Fibroblast of peridontal ligament (primary cell): ENCODE data around the gene YIPF6.
"Not testable (repeated sequence)": the region's sequence is repeated elsewhere in the genome, so short reads cannot be mapped to it uniquely, and the experiment has no call there.

ENCODE experiments used
- DNase-seq: peaks from one replicate; pipeline ENCODE4 v3.0.0-alpha.2; 2010; ENCODE audit errors: extremely low read depth

YIPF6 gene

GRCh38 chrX:68506649-68507048 is 7.8 kb downstream of the YIPF6 start:
- no peak for DNase-seq

GRCh38 chrX:68508799-68509198 is 9.9 kb downstream of the YIPF6 start:
- no peak for DNase-seq

- peak; percentile 49 for DNase-seq
These were observed 12.4 kb downstream of the YIPF6 start for GRCh38 chrX:68511255-68511654.

- not testable (repeated sequence) for DNase-seq
These were observed 25.8 kb downstream of the YIPF6 start for GRCh38 chrX:68524680-68525079.

DNA sequence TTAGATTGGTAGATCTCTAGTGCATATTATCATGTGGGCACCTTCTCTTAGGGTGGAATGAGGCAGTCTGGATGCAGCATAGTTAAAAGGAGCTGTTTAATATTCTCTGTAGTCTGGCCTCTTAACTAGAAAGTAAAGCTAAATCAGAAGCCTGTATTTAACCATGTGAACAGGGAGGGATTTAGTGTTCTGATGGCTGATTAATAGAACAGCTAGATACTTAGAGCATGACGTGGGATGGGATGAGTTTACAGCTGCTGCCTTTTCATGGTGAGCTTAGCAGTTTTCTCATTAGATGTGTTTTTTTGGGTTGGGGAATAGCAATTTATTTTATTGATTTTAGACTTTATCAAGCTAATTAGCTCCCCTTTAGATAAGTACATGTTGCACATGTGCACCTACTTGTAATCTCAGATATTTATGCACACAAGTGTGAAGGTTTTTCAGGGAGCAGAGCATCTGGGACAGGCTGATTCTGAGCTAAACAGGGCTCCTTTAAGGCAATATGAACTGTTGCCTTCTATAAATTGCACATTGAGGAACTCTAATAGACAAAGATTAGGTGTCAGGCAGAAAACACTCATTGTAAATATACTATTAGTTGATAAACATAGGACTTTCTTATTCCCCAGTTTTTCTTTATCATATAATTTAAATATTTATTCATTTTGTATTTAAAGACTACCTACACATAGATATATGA is 34.1 kb downstream of the YIPF6 start:
- DNase-seq = no peak

- peak; percentile 5 for DNase-seq
These were observed 34.8 kb downstream of the YIPF6 start for GRCh38 chrX:68533656-68534055.

- DNase-seq = no peak
These were observed 35.8 kb downstream of the YIPF6 start for GRCh38 chrX:68534691-68535090.

GRCh38 chrX:68536429-68536828 is 37.6 kb downstream of the YIPF6 start:
- DNase-seq = no peak

- DNase-seq = no peak
These were observed 38.0 kb downstream of the YIPF6 start for GRCh38 chrX:68536884-68537283.

DNA sequence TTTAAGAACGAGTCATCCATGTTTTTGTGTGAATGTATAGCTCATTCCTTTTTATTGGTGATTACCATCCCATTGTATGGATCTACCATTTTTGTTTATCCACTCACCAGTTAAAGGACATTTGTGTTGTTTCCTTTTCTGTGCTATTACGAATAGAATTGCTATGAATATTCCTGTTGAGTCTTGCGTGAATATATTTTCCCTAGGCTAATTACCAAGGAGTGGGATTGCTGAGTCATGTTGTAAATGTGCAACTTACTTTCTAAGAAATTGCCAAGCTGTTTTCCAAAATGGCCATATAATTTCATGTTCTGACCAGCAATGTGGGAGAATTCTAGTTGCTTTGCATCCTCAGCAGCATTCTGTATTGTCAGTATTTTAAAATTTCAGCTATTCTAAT is 51.3 kb downstream of the YIPF6 start:
- DNase-seq = no peak

DNA sequence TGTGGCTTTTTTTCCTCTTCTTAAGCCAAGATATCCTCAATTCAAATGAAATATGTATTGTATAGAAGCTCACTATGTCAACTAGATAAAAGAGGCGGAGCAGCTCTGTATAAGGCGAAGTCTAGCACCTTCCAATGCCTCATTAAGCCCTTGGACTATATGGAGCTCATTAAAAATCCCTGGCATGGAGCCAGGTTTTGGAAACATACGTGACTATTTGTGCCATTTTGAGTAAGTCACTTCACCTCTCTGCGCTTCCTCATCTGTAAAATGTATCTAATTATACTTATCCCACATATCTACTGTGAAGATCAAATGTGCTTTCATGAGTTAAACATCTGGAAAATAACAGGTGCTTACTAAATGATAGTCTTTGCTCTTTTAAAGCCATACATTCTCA is 57.2 kb downstream of the YIPF6 start:
- no peak for DNase-seq

DNA sequence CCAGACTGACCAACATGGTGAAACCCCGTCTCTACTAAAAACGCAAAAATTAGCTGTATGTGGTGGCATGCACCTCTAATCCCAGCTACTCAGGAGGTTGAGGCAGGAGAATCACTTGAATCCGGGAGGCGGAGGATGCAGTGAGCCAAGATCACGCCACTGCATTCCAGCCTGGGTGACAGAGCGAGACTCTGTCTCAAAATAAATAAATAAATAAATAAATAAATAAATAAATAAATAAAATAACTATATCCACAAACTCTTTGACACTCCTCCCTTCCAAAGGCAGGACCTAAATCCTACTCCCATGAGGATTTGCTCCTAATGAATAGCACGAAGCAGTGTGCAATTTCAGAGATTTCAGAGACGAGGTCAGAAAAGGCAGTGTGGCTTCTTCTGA is 58.3 kb downstream of the YIPF6 start:
- DNase-seq = not testable (repeated sequence)

DNA sequence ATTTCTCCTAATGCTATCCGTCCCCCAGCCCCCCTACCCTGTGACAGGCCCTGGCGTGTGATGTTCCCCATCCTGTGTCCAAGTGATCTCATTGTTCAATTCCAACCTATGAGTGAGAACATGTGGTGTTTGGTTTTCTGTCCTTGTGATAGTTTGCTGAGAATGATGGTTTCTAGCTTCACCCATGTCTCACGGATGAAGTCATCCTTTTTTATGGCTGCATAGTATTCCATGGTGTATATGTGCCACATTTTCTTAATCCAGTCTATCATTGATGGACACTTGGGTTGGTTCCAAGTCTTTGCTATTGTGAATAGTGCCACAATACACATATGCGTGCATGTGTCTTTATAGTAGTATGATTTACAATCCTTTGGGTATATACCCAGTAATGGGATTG is 61.1 kb downstream of the YIPF6 start:
- not testable (repeated sequence) for DNase-seq

DNA sequence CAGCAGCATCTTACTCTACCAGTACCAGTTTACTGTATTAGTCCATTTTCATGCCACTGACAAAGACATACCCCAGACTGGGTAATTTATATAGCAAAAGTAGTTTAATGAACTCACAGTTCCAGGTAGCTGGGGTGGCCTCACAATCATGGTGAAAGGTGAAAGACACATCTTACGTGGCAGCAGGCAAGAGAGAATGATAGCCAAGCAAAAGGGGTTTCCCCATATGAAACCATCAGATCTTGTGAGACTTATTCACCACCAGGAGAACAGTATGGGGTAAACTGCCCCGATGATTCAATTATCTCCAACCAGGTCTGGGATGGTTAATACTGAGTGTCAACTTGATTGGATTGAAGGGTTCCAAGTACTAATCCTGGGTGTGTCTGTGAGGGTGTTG is 69.3 kb downstream of the YIPF6 start:
- DNase-seq = no peak

DNA sequence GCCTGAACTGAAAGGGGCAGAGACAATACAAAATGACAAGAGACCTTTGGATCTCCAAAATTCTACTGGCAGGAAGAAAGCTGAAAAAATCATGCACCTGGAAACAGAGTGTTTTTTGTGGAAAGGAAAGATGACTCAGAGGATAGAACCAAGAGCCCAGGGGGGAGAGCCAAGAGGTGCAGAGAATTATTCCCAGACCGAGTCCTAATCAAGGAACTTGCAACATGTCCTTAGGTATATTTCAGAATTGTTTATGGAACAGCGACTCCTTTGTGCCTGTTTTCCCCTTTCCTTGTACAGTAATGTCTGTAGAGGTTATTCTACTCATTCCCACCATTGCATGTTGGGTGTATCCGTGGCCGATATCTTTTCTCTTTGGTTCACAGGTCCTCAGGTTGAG is 71.7 kb downstream of the YIPF6 start:
- DNase-seq = no peak

DNA sequence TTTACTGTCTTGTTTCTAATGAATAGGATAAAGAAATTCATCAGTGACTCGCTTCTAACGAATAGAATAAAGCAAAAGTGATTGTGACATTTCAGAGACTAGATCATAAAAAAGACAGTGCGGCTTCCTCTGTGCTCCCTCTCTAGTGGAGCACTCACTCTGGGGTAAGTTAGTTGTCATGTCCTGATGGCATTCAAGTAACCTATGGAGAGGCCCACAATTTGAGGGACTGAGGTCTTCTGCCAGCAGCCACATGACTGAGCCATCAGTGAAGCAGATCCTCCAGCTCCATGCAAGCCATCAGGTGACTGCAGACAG is 72.4 kb downstream of the YIPF6 start:
- DNase-seq = no peak

DNA sequence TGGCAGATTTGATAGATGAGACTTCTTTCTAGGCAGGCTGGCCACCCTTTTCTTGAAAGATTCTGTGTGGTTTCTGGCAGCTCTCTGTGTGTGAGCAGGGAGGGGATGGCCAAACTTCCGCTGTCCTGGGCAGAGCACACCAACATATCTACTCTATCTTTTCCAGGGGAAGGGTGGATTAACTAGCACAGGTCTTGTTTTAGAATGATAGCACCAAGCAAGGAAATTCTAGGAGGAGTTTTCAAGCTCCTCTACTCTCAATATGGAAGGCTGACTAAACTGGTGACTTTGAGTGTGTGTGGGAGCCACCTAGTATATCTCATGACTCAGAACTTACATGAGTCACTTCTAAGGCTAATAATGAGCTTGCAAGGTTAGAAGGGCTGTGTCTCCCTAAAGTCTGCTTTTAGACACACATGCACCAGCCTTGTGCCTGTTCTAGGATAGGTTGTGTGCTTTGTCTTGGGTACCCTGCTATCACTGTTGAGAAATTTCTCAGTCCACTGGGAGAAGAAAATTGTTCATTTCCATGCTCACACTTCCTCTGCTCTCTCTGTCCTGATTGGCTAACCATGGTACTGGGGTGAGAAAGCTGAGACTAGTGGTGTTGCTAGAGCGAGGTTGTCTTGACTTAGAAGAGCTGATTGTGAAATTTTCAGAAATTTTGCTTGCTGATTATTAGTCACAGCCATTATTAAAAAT is 72.9 kb downstream of the YIPF6 start:
- peak; percentile 5 for DNase-seq

GRCh38 chrX:68574240-68574639 is 75.4 kb downstream of the YIPF6 start:
- DNase-seq = no peak

DNA sequence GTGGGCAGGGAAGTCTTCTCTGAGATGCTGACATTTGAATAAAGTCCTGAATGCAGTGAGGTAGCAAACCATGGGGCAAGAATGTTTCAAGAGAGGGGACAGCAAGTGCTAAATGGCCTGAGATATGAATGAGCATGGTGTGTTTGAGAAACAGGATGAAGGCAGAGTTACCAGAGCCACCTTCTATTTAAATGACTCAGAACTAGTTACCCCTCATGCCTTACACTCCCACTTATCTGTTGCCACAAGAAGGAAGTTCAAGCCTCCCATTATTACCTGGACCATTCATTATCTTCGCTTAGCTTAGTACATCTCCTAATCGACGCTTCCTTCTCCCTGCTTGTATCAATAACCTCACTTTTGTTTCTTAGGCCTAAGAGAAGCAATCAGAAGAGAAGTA is 81.0 kb downstream of the YIPF6 start:
- DNase-seq = no peak

DNA sequence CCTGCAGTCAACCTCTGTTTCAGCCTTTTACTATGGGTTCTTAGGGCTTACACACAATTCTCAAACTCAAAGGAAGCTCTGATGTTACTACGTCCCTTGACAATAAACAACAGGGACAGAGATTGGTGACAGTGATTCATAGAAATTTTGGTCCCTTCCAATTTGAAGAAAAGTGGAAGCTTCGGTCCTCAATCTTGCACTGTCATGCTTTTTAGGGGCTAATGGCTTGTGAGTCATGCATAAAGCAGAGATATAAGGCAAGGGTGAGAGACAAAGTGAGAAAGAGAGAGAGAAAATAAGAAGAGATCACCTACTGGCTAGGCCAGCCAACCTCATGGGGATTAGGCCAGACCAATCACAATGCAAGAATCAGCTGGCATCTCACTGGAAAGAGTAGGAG is 85.4 kb downstream of the YIPF6 start:
- no peak for DNase-seq
